Skin of body (tissue), 2 donors: ENCODE results near the gene TNXB. TPM values are rescaled to one million over a fixed set of nuclear protein-coding genes. Genes with fewer than 3 reads are reported as not detected.
"Not testable (repeated sequence)": the region's sequence is repeated elsewhere in the genome, so short reads cannot be mapped to it uniquely, and the experiment has no call there.

Source experiments
- DNase-seq: peaks from one replicate; lab custom pipeline; 2025; lab: John Stamatoyannopoulos, UW
- total RNA-seq: library from RNA; depleted of rRNA; stranded (reverse); fragments of >200 nt; gene quantifications from one replicate; pipeline ENCODE4 v1.2.3, GENCODE V29; 2014

The TNXB gene
- total RNA-seq, 1 donor from 2014 or later = 64.4 TPM

DNA sequence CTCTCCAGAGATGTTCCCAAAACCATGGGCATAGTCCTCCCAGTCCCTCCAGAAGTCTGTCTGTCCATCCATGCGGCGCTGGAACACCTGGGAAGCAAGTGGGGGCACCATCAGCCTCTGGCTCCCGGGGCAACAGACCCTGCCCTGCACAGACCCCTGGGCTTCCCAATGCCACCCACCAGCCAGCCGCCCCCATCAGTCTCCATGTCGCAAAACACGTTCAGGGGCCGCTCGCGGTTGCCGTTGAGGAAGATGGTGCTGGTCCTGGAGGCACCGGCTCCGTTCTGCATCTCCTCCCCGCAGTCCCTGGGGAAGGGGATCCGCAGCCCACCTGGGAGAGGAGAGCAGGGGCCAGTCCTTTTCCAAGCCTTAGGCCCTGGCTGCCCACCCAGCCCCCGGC is 66.9 kb downstream of the TNXB start:
- not testable (repeated sequence) for DNase-seq

- DNase-seq = not testable (repeated sequence)
Observed at GRCh38 chr6:32041385-32041784, 67.8 kb downstream of the TNXB start.

DNA sequence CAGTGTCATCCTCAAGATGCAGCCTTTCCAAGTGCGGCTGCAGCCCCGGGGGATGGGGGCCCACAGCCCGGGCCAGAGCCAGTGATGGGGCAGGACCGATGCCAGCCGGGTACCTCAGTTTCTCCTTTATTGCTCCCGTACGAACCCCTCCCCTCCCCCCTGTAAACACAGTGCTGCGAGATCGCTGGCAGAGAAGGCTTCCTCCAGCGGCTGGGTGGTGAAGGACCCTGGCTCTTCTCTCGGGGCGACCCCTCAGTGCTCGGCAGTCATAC is 68.2 kb downstream of the TNXB start:
- not testable (repeated sequence) for DNase-seq

- not testable (repeated sequence) for DNase-seq
Observed at GRCh38 chr6:32040299-32041049, 68.7 kb downstream of the TNXB start.

DNA sequence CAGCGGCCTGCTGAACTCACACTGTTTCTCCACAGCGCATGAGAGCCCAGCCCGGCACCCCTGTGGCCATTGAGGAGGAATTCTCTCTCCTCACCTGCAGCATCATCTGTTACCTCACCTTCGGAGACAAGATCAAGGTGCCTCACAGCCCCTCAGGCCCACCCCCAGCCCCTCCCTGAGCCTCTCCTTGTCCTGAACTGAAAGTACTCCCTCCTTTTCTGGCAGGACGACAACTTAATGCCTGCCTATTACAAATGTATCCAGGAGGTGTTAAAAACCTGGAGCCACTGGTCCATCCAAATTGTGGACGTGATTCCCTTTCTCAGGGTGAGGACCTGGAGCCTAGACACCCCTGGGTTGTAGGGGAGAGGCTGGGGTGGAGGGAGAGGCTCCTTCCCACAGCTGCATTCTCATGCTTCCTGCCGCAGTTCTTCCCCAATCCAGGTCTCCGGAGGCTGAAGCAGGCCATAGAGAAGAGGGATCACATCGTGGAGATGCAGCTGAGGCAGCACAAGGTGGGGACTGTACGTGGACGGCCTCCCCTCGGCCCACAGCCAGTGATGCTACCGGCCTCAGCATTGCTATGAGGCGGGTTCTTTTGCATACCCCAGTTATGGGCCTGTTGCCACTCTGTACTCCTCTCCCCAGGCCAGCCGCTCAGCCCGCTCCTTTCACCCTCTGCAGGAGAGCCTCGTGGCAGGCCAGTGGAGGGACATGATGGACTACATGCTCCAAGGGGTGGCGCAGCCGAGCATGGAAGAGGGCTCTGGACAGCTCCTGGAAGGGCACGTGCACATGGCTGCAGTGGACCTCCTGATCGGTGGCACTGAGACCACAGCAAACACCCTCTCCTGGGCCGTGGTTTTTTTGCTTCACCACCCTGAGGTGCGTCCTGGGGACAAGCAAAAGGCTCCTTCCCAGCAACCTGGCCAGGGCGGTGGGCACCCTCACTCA is 69.5 kb downstream of the TNXB start:
- not testable (repeated sequence) for DNase-seq

DNA sequence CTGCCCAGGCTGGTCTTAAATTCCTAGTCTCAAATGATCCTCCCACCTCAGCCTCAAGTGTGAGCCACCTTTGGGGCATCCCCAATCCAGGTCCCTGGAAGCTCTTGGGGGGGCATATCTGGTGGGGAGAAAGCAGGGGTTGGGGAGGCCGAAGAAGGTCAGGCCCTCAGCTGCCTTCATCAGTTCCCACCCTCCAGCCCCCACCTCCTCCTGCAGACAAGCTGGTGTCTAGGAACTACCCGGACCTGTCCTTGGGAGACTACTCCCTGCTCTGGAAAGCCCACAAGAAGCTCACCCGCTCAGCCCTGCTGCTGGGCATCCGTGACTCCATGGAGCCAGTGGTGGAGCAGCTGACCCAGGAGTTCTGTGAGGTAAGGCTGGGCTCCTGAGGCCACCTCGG is 70.3 kb downstream of the TNXB start:
- not testable (repeated sequence) for DNase-seq

DNA sequence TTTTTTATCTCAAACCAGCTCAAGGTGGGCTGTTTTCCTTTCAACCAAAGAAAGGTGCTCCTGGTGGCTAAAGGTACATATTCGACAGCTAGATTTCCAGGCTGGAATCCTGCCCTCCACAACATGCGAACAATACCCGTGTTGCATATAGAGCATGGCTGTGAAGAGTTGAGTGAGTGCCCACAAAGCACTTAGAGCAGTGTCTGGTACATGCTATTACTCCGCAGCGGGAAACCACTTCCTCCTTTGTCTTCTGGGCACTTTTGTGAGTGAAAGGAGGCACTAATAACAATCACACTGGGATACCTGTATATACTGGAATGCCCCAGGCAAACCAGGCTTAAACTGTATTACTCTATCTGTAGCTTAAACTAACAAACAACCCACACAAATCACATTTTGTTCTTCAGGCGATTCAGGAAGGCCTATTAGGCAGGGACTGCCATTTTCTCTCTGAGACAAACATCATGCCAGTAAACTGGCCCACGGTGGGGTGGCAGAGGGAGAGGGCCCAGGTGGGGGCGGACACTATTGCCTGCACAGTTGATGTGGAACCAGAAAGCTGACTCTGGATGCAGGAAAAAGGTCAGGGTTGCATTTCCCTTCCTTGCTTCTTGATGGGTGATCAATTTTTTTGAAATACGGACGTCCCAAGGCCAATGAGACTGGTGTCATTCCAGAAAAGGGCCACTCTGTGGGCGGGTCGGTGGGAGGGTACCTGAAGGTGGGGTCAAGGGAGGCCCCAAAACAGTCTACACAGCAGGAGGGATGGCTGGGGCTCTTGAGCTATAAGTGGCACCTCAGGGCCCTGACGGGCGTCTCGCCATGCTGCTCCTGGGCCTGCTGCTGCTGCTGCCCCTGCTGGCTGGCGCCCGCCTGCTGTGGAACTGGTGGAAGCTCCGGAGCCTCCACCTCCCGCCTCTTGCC is 71.3 kb downstream of the TNXB start, which contains the start of gene CYP21A2:
Gene CYP21A2, plus strand, starts transcription at position 818 of the 927 bp plus-strand sequence. Its CDS starts 8 bp downstream, at position 826.
- DNase-seq = not testable (repeated sequence)

DNA sequence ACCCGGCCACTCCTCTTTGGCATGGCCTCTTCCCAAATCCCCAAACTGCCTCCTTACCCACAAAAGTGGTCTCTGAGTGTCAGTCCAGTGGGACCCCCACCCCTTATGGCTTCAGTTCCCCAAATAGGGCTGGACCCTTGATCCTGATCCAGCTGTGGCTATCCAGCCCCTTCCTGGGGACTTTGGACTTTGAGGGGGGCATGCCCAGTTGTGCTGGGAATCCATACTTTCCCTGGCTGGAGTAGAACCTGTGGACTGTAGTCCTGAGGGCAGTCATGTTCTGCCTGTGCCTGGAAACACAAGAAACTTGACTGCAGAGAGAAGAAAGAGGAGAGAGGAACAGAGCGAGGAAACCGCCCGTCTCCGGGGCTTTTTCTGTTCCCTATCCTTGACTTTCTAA is 72.0 kb downstream of the TNXB start:
- not testable (repeated sequence) for DNase-seq

DNA sequence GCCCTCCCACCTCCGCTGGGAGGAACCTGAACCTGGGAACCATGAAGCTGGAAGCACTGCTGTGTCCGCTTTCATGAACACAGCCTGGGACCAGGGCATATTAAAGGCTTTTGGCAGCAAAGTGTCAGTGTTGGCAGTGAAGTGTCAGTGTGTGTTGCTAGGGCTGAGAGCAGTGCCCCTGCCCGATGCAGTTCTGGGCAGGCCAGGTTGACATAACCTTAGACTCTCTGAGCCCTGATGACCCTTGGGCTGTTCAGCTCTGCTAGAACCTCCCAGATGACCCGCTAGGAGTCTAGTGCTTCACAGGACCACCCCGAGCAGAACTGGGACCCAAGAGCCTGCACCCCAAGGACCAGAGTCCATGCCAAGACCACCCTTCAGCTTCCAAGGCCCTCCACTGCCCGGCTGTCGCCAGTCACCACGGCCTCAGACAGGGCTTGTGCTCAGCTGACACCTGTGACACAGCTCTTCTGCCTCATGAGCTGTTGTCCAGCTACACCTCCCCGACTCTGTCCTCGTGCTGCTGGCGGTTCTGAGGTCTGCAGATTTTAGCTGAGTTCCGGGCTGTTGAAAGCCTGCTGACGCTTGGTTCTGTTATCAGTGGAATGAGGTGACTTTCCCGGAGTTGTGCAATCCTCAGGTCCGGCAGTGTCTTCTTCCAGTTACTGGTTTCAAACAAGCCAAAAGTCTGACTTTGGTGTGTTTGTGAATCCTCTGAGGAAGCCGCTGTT is 73.7 kb downstream of the TNXB start:
- not testable (repeated sequence) for DNase-seq

GRCh38 chr6:32029553-32029952 is 79.6 kb downstream of the TNXB start:
- not testable (repeated sequence) for DNase-seq

GRCh38 chr6:32028631-32029030 is 80.5 kb downstream of the TNXB start:
- DNase-seq = not testable (repeated sequence)

DNA sequence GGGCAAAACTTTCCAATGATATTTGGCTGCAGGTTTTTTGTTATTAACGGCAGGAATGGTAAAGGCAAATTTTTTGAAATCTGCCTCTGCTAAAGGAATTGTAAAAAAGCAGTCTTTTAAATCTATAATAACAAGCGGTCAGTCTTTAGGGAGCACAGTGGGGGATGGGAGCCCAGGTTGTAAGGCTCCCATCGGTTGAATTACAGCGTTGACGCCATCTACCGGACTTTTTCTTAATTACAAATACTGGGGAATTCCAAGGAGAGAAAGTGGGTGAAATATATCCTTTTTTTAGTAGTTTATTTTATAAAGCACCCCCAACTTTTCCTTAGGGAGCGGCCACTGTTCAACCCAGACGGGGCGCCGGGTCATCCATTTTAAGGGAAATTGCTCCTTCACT is 87.0 kb downstream of the TNXB start:
- DNase-seq = not testable (repeated sequence)

DNA sequence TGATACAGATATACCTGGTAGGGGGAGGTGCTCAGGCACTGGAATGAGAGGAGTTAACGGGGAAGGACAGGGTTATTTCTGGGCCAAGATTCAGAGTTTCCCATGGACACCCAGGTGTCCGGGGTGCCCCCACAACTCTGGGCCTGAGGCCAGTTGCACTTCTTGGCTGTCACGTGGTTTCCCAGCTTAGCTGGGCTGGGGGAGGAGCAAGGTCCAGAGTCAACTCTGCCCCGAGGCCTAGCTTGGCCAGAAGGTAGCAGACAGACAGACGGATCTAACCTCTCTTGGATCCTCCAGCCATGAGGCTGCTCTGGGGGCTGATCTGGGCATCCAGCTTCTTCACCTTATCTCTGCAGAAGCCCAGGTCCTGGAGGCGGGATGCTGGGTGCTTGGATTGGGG is 94.6 kb downstream of the TNXB start, which contains the start of gene C4B:
Gene C4B, plus strand, starts transcription at position 249 of the 400 bp plus-strand sequence. Its CDS starts 51 bp downstream, at position 300.
- DNase-seq = not testable (repeated sequence)

GRCh38 chr6:32013738-32014137 is 95.4 kb downstream of the TNXB start:
- not testable (repeated sequence) for DNase-seq

DNA sequence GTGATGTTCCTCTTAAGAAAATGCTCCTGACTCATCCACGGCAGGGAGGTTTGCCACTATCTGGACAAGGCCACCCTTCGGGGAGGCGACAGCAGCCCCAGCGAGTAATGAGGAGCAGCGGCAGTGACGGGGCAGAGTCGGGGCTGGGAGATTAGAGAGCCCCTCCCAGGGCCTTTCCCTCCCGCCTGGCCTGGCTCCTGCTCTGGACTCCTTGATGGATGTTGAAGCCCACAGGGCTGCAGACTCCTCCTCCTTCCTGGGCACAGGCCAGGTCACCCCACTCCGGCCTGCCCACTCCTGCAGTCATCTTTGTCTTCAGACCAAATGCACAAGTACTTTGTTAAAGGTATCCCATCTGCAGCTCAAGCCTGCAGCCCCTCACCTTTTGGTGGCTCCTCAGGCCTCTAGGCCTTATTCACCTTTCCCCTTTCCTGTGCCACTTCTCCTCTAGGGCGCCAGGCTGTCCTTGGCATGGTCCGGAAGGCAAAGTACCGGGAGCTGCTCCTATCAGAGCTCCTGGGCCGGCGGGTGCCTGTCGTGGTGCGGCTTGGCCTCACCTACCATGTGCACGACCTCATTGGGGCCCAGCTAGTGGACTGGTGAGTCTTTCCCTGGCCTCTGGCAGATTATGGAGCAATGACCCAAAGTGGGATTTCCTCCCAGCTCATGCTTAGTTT is 96.1 kb downstream of the TNXB start:
- DNase-seq = not testable (repeated sequence)

- not testable (repeated sequence) for DNase-seq
Observed at GRCh38 chr6:32010856-32011530, 98.1 kb downstream of the TNXB start.

DNA sequence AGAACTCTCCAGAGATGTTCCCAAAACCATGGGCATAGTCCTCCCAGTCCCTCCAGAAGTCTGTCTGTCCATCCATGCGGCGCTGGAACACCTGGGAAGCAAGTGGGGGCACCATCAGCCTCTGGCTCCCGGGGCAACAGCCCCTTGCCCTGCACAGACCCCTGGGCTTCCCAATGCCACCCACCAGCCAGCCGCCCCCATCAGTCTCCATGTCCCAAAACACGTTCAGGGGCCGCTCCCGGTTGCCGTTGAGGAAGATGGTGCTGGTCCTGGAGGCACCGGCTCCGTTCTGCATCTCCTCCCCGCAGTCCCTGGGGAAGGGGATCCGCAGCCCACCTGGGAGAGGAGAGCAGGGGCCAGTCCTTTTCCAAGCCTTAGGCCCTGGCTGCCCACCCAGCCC is 99.6 kb downstream of the TNXB start:
- DNase-seq = not testable (repeated sequence)

DNA sequence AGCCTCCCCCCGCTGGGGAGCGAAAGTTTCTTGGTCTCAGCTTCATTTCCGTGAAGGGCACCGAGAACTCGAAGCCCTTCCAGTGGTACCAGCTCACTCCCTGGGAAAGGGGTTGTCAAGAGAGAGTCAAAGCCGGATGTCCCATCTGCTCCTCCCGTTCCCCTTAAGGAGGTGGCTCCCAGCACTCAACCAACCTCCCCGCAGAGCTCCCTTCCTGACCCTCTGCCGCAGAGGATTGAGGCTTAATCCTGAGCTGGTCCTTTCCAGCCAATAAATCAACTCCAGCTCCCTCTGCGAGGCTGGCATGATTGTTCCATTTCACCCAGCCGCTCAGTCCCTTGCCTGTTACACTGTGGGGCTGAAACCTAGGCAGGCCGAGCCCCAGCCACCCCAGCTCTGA is 100.5 kb downstream of the TNXB start:
- DNase-seq = not testable (repeated sequence)

GRCh38 chr6:32008037-32008436 is 101.1 kb downstream of the TNXB start:
- not testable (repeated sequence) for DNase-seq
